ENCODE measurements around the gene REEP1. TPM values are rescaled to one million over a fixed set of nuclear protein-coding genes. Genes with fewer than 3 reads are reported as not detected.

REEP1 gene
- total and polyA plus RNA-seq, 2 of the 4 experiments (the other 2 are of a cell fraction): under 0.01 to 0.03 TPM

DNA sequence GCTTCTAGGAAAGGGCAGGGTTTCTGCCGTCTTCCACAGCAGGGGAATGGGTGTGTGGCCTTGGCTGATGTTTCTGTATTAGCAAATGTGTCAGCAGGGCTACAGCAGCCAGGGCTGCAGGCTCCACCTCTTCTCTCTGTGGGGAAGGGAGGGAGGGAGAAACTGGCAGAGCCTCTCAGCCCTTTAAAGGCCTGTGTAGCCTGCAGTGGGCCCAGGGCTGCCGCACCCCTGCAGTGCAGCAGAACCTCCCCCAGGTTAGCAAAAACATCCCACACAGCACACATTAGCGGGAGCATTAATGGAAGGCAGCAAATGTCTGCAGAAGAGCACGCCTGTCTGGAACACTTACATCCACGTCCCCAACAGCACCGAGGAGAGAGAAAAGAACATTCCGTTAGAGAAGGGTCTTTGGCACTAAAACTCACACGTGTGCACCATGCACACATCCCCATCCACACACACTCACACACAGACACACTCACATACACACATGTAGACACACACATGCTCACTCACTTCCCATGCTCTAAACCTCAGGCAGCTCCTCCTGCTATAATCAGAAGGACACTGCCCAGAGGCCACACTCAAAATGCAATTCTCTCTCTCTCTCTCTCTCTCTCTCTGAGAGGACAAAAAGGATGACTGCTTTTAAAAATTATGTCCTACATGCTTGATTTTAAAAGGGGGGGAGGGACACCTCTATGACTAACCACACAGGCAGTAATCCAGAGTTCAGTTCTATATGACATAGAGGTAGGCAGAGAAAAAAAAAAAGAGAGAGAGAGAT, 114.1 kb downstream of the REEP1 start (continued):
- no peak for TF ChIP-seq CEBPB (IDR thresholded peaks at IDR 0.05; ENCODE audit: low read depth, low read length)
- TF ChIP-seq POLR2A (IDR thresholded peaks at IDR 0.05; ENCODE audit: low read depth, low read length): no peak
- no peak for TF ChIP-seq FOS (IDR thresholded peaks at IDR 0.05; ENCODE audit: low read depth, low read length)

DNA sequence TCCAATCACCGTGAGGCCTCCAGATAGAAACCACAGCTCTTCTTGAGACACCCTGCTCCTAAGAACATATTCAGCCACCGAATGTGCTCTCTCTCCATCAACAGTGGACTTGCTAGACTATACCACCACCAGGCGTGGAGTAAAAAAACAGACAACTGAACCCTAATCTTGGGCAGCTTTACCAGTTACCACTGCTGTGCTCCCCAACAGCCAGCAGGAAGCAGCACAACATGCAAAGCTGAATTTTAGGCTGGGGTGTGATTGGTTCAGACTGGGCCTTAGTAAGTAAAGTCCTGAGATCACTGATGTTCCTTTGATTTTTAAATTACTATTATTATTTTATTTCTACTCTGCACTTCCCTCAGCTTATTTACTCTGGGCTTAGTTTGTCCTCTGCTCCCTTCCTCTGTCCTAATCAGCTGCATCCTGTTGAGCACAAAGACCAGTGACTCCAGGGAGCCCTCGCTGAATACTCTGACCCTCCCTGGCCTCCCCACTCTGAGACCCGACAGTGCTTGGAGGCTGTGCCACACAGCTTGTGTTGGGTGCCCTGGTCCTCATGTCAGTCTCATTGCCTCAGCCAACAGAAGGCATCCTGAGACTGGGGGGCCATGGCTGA, 116.3 kb downstream of the REEP1 start:
- Histone ChIP-seq H3K4me2 (ENCODE audit: low read depth, low read length) (no peak overlapping the region), H3K18ac (ENCODE audit: low read depth, low read length) (no peak overlapping the region), H3K9me3 (ENCODE audit: control insufficient read depth, insufficient read depth, low read length) (no peaks in the 10 kb centered on the region), H2BK15ac (ENCODE audit: low read depth, low read length) (no peak overlapping the region), H3K27ac (ENCODE audit: insufficient read depth, low read length) (no peak overlapping the region), H4K91ac (ENCODE audit: insufficient read depth, low read depth, low read length) (no peak overlapping the region), H3K4me1 (ENCODE audit: control insufficient read depth, insufficient read depth, low read length) (peaks cover 7% of the 10 kb centered on the region), H3K4me3 (ENCODE audit: insufficient read depth, low read depth, low read length) (no peak overlapping the region), H2AFZ (replicated peaks; ENCODE audit: low read length, poor library complexity) (no peak overlapping the region), H2BK20ac (ENCODE audit: low read depth, low read length) (no peak overlapping the region), H3K14ac (replicated peaks; ENCODE audit: low read depth, low read length) (no peak overlapping the region), H3K9ac (ENCODE audit: low read depth, low read length) (no peak overlapping the region), H3K79me1 (ENCODE audit: low read depth in 1 of 2, low read length in 2 of 2) (no peaks in the 10 kb centered on the region), H2AK5ac (ENCODE audit: low read depth, low read length) (no peak overlapping the region), H3K36me3 (ENCODE audit: control insufficient read depth, insufficient read depth, low read length) (no peaks in the 10 kb centered on the region), H3K9me1 (ENCODE audit: insufficient read depth, low read length) (peaks cover 3% of the 10 kb centered on the region; the same call in 1 of the 2 replicates), H4K5ac (ENCODE audit: low read depth, low read length) (no peak overlapping the region), H3K4ac (ENCODE audit: low read depth, low read length) (no peak overlapping the region), H3K23ac (ENCODE audit: low read depth, low read length) (no peak overlapping the region), H2AK9ac (replicated peaks; ENCODE audit: low read depth, low read length, poor library complexity) (no peak overlapping the region), H4K20me1 (ENCODE audit: insufficient read depth, low read length) (no peaks in the 10 kb centered on the region), H4K8ac (ENCODE audit: low read depth in 2 of 2, low read length in 2 of 2) (no peak overlapping the region), H2BK5ac (ENCODE audit: low read depth, low read length, poor library complexity, severe bottlenecking) (no peak overlapping the region), H3K27me3 (ENCODE audit: control insufficient read depth, insufficient read depth, low read length) (peaks cover 2% of the 10 kb centered on the region; the same call in 1 of the 2 replicates), H3K56ac (ENCODE audit: extremely low read depth, insufficient read depth, low read length) (no peak overlapping the region), H2BK120ac (ENCODE audit: low read depth, low read length) (no peak overlapping the region)
- in situ Hi-C loops (cut with MboI; ENCODE audit: low sequenced_read_pairs): no loop called here
- peak; percentile 51 for TF ChIP-seq SMC3 (IDR thresholded peaks at IDR 0.05; ENCODE audit: low read depth, low read length)
- TF ChIP-seq, protein P1, sequence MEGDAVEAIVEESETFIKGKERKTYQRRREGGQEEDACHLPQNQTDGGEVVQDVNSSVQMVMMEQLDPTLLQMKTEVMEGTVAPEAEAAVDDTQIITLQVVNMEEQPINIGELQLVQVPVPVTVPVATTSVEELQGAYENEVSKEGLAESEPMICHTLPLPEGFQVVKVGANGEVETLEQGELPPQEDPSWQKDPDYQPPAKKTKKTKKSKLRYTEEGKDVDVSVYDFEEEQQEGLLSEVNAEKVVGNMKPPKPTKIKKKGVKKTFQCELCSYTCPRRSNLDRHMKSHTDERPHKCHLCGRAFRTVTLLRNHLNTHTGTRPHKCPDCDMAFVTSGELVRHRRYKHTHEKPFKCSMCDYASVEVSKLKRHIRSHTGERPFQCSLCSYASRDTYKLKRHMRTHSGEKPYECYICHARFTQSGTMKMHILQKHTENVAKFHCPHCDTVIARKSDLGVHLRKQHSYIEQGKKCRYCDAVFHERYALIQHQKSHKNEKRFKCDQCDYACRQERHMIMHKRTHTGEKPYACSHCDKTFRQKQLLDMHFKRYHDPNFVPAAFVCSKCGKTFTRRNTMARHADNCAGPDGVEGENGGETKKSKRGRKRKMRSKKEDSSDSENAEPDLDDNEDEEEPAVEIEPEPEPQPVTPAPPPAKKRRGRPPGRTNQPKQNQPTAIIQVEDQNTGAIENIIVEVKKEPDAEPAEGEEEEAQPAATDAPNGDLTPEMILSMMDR (conservative IDR thresholded peaks at IDR 0.05; ENCODE audit: low read depth, low read length): peak; percentile 59
- TF ChIP-seq MAZ (IDR thresholded peaks at IDR 0.05; ENCODE audit: borderline replicate concordance, low read depth, low read length): no peak
- TF ChIP-seq RAD21 (IDR thresholded peaks at IDR 0.05; ENCODE audit: low read length): peak; percentile 60
- no peak for TF ChIP-seq CHD1 (IDR thresholded peaks at IDR 0.05; ENCODE audit: low read depth, low read length)
- CTCF ChIA-PET: interaction anchor here (0.8 to 1.4 kb wide), 5 partner anchors 8 to 183 kb away, joined by 3 to 4 read pairs (median 4); no protein-coding TSS in a partner anchor
- POLR2A ChIA-PET (ENCODE audit: unreplicated experiment): no interaction called here
- no TSS peak for BruUV-seq (replicated peaks)
- dilution Hi-C loops (cut with HindIII; ENCODE audit: low sequenced_read_pairs, unreplicated experiment): no loop called here
- peak; percentile 45 for DNase-seq
- intact Hi-C loops (cut with micrococcal nuclease): loop anchor here (5.0 kb wide), 1 partner anchor 256 kb away; no protein-coding TSS in a partner anchor
- WGBS, 2 experiments (ENCODE audit: extremely low coverage in 2 of 2, insufficient read length in 1 of 2): 57% methylated on average over 4 of the region's 5 CpGs; no CpG with 5 or more reads in 1 of the 2 experiments
- peak; percentile 71 for ATAC-seq (ENCODE audit: low read depth)

Data from IMR-90 (cell line).